Esophagus muscularis mucosa (tissue), 4 donors: Measurements from ENCODE around the gene TRPV3. TPM values are rescaled to one million over a fixed set of nuclear protein-coding genes. Genes with fewer than 3 reads are reported as not detected.
A peak's percentile ranks its signal among the peaks of the same experiment; 100 is the strongest.

ENCODE experiments used
- DNase-seq: peaks from one replicate; pipeline ENCODE4 v3.0.0-alpha.2; 2017; ENCODE audit errors: extremely low spot score
- H3K27ac ChIP-seq, 4 donors: fragments of 200-600 bp; sonication (generic); replicated peaks in 1 of 4; 1 replicate in 3 of 4; 2 replicates in 1 of 4; pipeline ENCODE4 v1.5.1; 2016 to 2019; ENCODE audit warnings: mild to moderate bottlenecking in 1 of 4
- H3K27me3 ChIP-seq, 4 donors: fragments of 200-600 bp; sonication (generic); one replicate each; pipeline versions ENCODE4 v1.5.1 to v1.6.0; 2016 to 2019
- H3K36me3 ChIP-seq, 4 donors: fragments of 200-600 bp; sonication (generic); one replicate each; pipeline ENCODE4 v1.5.1; 2016 to 2019
- H3K4me1 ChIP-seq, 4 donors: fragments of 200-600 bp; sonication (generic); one replicate each; pipeline ENCODE4 v1.5.1; 2016 to 2019
- H3K4me3 ChIP-seq, 4 donors: fragments of 200-600 bp; sonication (generic); 1 replicate in 2 of 4; 2 replicates in 2 of 4; pipeline ENCODE4 v1.5.1; 2016 to 2019; ENCODE audit warnings: mild to moderate bottlenecking in 4 of 4, moderate library complexity in 1 of 4
- H3K9me3 ChIP-seq, 4 donors: fragments of 200-600 bp; sonication (generic); 1 replicate in 3 of 4; 2 replicates in 1 of 4; pipeline ENCODE4 v1.5.1; 2016 to 2019
- EP300 ChIP-seq: sonication (generic); formaldehyde crosslinking; IDR thresholded peaks from one replicate; pipeline ENCODE4 v1.6.1; 2017; ENCODE audit warnings: antibody characterized with exemption
- POLR2A ChIP-seq: fragments of 450-650 bp; IDR thresholded peaks from one replicate; pipeline ENCODE4 v1.6.1; 2017; ENCODE audit warnings: antibody characterized with exemption, moderate library complexity, mild to moderate bottlenecking, low read depth
- POLR2AphosphoS5 ChIP-seq, 2 donors: sonication (generic); formaldehyde crosslinking; IDR thresholded peaks; one replicate each; pipeline ENCODE4 v1.6.1; 2017; ENCODE audit warnings: antibody characterized with exemption in 2 of 2
- WGBS: methylation state at CpG from one replicate; pipeline ENCODE4 v1.1.5; 2018; 5-methylcytosine and 5-hydroxymethylcytosine counted together
- intact Hi-C: fragments of 100-400 bp; cut with DNase I; formaldehyde crosslinking; loops from one replicate; pipeline ENCODE4 v1.15.1; 2023
- total RNA-seq, 4 donors: library from RNA; depleted of rRNA; stranded (reverse); fragments of >200 nt; gene quantifications; one replicate each; pipeline versions ENCODE4 v1.1.0 to v1.2.1, GENCODE V29; 2016
- TF ChIP-seq, protein P1 (sequence below), 3 experiments: fragments of 200-600 bp in 2 of 3; fragments of 450-650 bp in 1 of 3; sonication (generic) in 2 of 3; IDR thresholded peaks; one replicate each; pipeline ENCODE4 v1.5.1; 2017 to 2019; ENCODE audit warnings: antibody characterized with exemption in 3 of 3, mild to moderate bottlenecking in 2 of 3, moderate library complexity in 1 of 3

The TRPV3 gene
- total RNA-seq, 4 donors from 2014 or later = 0.26 to 0.83 (median 0.45) TPM

DNA sequence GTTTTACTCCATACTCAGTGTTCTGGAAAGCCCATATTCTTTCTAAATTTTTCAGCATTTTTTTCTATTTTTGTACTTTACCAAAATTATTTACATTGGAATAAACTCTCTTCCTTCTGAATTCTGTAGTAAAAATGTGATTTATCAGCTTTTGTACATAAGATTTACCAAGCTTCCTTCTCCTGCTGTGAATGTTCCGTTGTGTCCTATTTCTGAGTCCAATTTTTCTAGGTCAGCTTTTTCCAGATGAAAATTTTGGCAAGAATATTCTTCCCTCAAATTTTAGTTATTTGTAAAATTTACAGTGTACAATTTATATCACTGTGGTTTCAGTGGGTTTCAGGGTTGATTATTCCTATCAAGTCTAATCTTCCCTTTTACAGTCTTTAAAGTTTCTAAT lies 54.3 kb downstream of the TRPV3 start:
- H3K4me3 ChIP-seq = no peak overlapping the region
- no peaks in the 10 kb centered on the region for H3K27me3 ChIP-seq

DNA sequence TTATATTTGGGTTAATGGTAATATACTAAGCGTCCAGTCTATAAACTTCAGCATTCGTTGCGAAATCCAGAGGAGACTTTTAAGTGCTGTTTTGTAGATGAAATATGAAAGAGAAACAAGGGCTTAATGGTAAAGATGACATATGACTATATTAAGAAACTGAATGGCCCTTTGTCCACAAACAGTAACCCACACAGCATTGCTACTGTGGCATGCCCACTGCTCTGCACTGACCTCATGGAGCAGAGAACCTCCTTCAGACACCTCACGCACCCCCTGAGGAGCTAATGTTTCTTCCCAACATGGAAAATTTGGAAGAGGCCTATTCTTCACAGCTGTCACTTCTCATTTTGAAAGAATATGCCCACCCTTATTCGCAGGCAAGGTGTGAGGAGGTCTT lies 55.1 kb downstream of the TRPV3 start:
- H3K27me3 ChIP-seq = no peaks in the 10 kb centered on the region
- H3K4me1 ChIP-seq = peaks cover 0 to 7% (median 0%) of the 10 kb centered on the region in 4 donors
- H3K4me3 ChIP-seq = no peak overlapping the region
- TF ChIP-seq POLR2A = no peak
- TF ChIP-seq EP300 = no peak
- TF ChIP-seq POLR2AphosphoS5 (IDR thresholded peaks at IDR 0.05) = no peak
- TF ChIP-seq, protein P1, sequence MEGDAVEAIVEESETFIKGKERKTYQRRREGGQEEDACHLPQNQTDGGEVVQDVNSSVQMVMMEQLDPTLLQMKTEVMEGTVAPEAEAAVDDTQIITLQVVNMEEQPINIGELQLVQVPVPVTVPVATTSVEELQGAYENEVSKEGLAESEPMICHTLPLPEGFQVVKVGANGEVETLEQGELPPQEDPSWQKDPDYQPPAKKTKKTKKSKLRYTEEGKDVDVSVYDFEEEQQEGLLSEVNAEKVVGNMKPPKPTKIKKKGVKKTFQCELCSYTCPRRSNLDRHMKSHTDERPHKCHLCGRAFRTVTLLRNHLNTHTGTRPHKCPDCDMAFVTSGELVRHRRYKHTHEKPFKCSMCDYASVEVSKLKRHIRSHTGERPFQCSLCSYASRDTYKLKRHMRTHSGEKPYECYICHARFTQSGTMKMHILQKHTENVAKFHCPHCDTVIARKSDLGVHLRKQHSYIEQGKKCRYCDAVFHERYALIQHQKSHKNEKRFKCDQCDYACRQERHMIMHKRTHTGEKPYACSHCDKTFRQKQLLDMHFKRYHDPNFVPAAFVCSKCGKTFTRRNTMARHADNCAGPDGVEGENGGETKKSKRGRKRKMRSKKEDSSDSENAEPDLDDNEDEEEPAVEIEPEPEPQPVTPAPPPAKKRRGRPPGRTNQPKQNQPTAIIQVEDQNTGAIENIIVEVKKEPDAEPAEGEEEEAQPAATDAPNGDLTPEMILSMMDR (IDR thresholded peaks at IDR 0.05) = no peak
- WGBS = 76% methylated on average over 4 of the region's 5 CpGs
- H3K9me3 ChIP-seq = peaks cover 0 to 8% (median 0%) of the 10 kb centered on the region in 4 donors
- intact Hi-C loops = no loop called here
- no peaks in the 10 kb centered on the region for H3K36me3 ChIP-seq
- DNase-seq = no peak
- peak overlapping the region in 1 of 4 donors; percentile 30 for H3K27ac ChIP-seq

More for the DNA sequence above, 54.3 kb downstream of the TRPV3 start:
- peaks cover 0 to 7% (median 0%) of the 10 kb centered on the region in 4 donors for H3K4me1 ChIP-seq
- WGBS = 41% methylated on average over 1 of the region's 1 CpG
- no peak overlapping the region for H3K27ac ChIP-seq
- no peaks in the 10 kb centered on the region for H3K36me3 ChIP-seq
- H3K9me3 ChIP-seq = peaks cover 0 to 8% (median 0%) of the 10 kb centered on the region in 4 donors
- TF ChIP-seq, protein P1 (IDR thresholded peaks at IDR 0.05) = no peak
- no peak for TF ChIP-seq POLR2A
- TF ChIP-seq EP300 = no peak
- no peak for TF ChIP-seq POLR2AphosphoS5 (IDR thresholded peaks at IDR 0.05)
- intact Hi-C loops = no loop called here
- DNase-seq = no peak

DNA sequence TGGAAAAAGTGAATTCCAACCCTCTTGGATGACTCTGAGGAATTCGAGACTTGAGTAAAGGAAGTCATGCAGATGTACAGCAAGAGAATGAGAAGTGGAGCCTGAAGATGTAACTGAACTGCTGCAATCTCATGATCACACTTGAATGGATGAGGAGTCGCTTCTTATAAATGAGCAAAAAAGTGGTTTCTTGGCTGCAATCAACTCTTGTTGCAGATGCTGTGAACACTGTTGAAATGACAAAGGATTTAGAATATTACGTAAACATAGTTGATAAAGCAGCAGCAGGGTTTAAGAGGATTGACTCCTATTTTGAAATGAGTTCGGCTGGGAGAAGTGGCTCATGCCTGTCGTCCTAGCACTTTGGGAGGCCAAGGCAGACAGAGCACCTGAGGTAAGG lies 56.3 kb downstream of the TRPV3 start:
- H3K36me3 ChIP-seq = no peaks in the 10 kb centered on the region
- no peak for DNase-seq
- H3K4me3 ChIP-seq = no peak overlapping the region
- intact Hi-C loops = no loop called here
- 55% methylated on average over 5 of the region's 5 CpGs for WGBS
- no peak overlapping the region for H3K27ac ChIP-seq
- no peaks in the 10 kb centered on the region for H3K27me3 ChIP-seq
- TF ChIP-seq EP300 = no peak
- no peak for TF ChIP-seq POLR2AphosphoS5 (IDR thresholded peaks at IDR 0.05)
- TF ChIP-seq, protein P1 (IDR thresholded peaks at IDR 0.05) = no peak
- TF ChIP-seq POLR2A = no peak
- peaks cover 0 to 8% (median 0%) of the 10 kb centered on the region in 4 donors for H3K9me3 ChIP-seq
- H3K4me1 ChIP-seq = peaks cover 0 to 7% (median 0%) of the 10 kb centered on the region in 4 donors

DNA sequence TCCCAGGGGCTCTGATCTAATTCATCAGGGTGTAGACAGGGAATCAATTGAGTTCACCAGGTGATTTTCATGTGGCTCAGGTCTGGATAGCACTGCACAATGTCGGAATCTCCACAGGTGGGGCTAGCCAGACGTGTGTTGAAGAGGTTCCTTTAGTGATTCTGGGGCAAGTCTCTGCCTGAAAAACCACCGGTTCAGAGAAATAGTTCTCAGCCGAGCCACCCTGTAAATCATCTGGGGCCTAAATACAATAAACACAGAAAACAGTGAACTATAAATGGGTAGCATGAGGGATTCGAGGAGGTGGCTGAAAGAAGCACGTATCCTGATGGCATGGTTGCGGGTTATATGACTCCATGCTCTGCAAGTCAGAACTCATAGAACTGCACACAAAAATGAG lies 60.5 kb downstream of the TRPV3 start:
- intact Hi-C loops = no loop called here
- 79% methylated on average over 7 of the region's 7 CpGs for WGBS

More for the DNA sequence above, 60.5 kb downstream of the TRPV3 start:
- no peaks in the 10 kb centered on the region for H3K4me1 ChIP-seq
- no peak overlapping the region for H3K27ac ChIP-seq
- H3K27me3 ChIP-seq = no peaks in the 10 kb centered on the region
- H3K36me3 ChIP-seq = peaks cover 0 to 4% (median 0%) of the 10 kb centered on the region in 4 donors
- peak; percentile 70 for DNase-seq
- no peak overlapping the region for H3K4me3 ChIP-seq
- TF ChIP-seq, protein P1 (IDR thresholded peaks at IDR 0.05) = no peak
- no peak for TF ChIP-seq POLR2A
- peaks cover 0 to 8% (median 0%) of the 10 kb centered on the region in 4 donors for H3K9me3 ChIP-seq
